Keratinocyte (primary cell): ENCODE results near the gene KATNB1.

Experiments used
- CTCF ChIP-seq, 3 experiments: IDR thresholded peaks in 1 of 3; conservative IDR thresholded peaks in 1 of 3; optimal IDR thresholded peaks in 1 of 3; 2 replicates in 2 of 3; 3 replicates in 1 of 3; pipeline versions ENCODE3 to v1.5.1; 2011; ENCODE audit warnings: low read length in 3 of 3, mild to moderate bottlenecking in 3 of 3, moderate library complexity in 2 of 3, control low read depth in 1 of 3, inconsistent platforms in 1 of 3; ENCODE audit not compliant: insufficient read depth in 2 of 3; ENCODE audit errors: extremely low read depth in 1 of 3
- EZH2 ChIP-seq: IDR thresholded peaks from one replicate; pipeline ENCODE4 v1.6.1; 2012; ENCODE audit warnings: inconsistent platforms, mild to moderate bottlenecking, low read length, moderate library complexity

- TF ChIP-seq CTCF (optimal IDR thresholded peaks at IDR 0.05 in 1 of 3, IDR thresholded peaks at IDR 0.05 in 1 of 3, conservative IDR thresholded peaks at IDR 0.05 in 1 of 3; ENCODE audit: extremely low read depth in 1 of 3, insufficient read depth in 2 of 3, low read length in 3 of 3) (no peak), EZH2 (no peak)
These were observed 34.8 kb downstream of the KATNB1 start for GRCh38 chr16:57770361-57770760.
